ENCODE measurements around the gene AHSA1. TPM values are rescaled to one million over a fixed set of nuclear protein-coding genes. Genes with fewer than 3 reads are reported as not detected.

AHSA1 gene
- total RNA-seq, 4 donors from 2014 or later: 82.4 to 158 (median 101) TPM

- TF ChIP-seq, protein P1, sequence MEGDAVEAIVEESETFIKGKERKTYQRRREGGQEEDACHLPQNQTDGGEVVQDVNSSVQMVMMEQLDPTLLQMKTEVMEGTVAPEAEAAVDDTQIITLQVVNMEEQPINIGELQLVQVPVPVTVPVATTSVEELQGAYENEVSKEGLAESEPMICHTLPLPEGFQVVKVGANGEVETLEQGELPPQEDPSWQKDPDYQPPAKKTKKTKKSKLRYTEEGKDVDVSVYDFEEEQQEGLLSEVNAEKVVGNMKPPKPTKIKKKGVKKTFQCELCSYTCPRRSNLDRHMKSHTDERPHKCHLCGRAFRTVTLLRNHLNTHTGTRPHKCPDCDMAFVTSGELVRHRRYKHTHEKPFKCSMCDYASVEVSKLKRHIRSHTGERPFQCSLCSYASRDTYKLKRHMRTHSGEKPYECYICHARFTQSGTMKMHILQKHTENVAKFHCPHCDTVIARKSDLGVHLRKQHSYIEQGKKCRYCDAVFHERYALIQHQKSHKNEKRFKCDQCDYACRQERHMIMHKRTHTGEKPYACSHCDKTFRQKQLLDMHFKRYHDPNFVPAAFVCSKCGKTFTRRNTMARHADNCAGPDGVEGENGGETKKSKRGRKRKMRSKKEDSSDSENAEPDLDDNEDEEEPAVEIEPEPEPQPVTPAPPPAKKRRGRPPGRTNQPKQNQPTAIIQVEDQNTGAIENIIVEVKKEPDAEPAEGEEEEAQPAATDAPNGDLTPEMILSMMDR (IDR thresholded peaks at IDR 0.05): no peak
- ATAC-seq (ENCODE audit: low FRiP score) (no peak), DNase-seq (ENCODE audit: low spot score) (no peak)
Measured at GRCh38 chr14:77426396-77426795, 31.5 kb upstream of the AHSA1 start.

- DNase-seq (ENCODE audit: low spot score) (no peak), ATAC-seq (ENCODE audit: low FRiP score) (no peak)
- TF ChIP-seq, protein P1 (IDR thresholded peaks at IDR 0.05): no peak
Measured at GRCh38 chr14:77436042-77436441, 21.9 kb upstream of the AHSA1 start.

GRCh38 chr14:77438596-77438995 lies 19.3 kb upstream of the AHSA1 start:
- TF ChIP-seq, protein P1 (IDR thresholded peaks at IDR 0.05): no peak
- DNase-seq (ENCODE audit: low spot score): no peak
- ATAC-seq (ENCODE audit: low FRiP score): no peak

DNA sequence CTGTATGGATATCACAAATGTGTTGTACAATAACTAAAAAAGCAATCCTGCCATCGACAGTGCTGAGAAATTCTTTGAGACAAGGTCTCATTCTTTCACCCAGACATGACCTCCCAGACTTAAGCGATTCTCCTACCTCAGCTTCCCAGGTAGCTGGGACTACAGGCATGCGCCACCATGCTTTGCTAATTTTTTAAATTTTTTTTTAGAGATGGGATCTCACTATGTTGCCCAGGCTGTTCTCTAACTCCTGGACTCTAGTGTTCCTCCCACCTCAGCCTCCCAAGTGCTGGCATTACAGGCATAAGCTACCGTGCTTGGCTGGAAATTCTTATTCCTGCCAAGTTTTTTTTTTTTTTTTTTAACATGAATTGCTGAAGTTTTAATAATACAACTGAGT lies 18.0 kb upstream of the AHSA1 start:
- DNase-seq (ENCODE audit: low spot score) (no peak), ATAC-seq (ENCODE audit: low FRiP score) (no peak)
- TF ChIP-seq, protein P1 (IDR thresholded peaks at IDR 0.05): no peak

- TF ChIP-seq, protein P1 (IDR thresholded peaks at IDR 0.05): no peak
Measured at GRCh38 chr14:77442196-77442595, 15.7 kb upstream of the AHSA1 start.

GRCh38 chr14:77455966-77456640 lies 1.8 kb upstream of the AHSA1 start:
- TF ChIP-seq, protein P1 (IDR thresholded peaks at IDR 0.05): no peak
- no peak for ATAC-seq (ENCODE audit: low FRiP score)
- DNase-seq (ENCODE audit: low spot score): no peak

More at GRCh38 chr14:77442196-77442595, 15.7 kb upstream of the AHSA1 start:
- DNase-seq (ENCODE audit: low spot score) (no peak), ATAC-seq (ENCODE audit: low FRiP score) (no peak)

DNA sequence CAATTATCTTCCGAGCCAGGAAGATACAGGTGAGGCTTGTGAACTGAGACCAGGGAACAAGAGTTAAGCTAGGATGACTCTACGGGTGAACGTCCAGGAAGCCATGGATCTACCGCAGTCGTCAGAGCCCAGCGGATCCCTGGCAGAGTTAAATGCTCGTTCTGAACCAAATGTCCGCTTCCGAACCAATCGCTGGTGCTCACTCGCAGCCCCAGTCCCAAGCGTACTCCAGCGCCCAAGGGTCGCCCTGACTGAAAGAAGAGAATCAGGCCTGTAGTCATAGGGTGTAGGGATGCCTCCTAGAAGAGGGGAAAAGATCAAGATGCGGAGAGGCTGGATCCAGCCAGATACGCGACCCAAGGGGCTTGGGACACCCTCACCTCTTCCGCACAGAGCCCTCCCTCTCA lies 775 bp upstream of the AHSA1 start:
- no peak for DNase-seq (ENCODE audit: low spot score)

More for the DNA sequence above, 775 bp upstream of the AHSA1 start:
- ATAC-seq (ENCODE audit: low FRiP score): peak; percentile 26
- TF ChIP-seq, protein P1 (IDR thresholded peaks at IDR 0.05): no peak

All from omental fat pad (tissue), 4 donors.